ENCODE results near the gene MRPL58.

Gene MRPL58

GRCh38 chr17:74990581-74991105 is 21.8 kb upstream of the MRPL58 start:
- no peak for DNase-seq
- Histone ChIP-seq H3K9me3 (no peaks in the 10 kb centered on the region), H3K4me3 (no peak overlapping the region), H3K27me3 (no peaks in the 10 kb centered on the region), H3K36me3 (no peaks in the 10 kb centered on the region), H3K27ac (no peak overlapping the region), H3K4me1 (peaks cover 0 to 28% (median 19%) of the 10 kb centered on the region in 4 donors)
- intact Hi-C loops (cut with DNase I; ENCODE audit: low total_unique reads) = no loop called here
- TF ChIP-seq CTCF (IDR thresholded peaks at IDR 0.05) = no peak

DNA sequence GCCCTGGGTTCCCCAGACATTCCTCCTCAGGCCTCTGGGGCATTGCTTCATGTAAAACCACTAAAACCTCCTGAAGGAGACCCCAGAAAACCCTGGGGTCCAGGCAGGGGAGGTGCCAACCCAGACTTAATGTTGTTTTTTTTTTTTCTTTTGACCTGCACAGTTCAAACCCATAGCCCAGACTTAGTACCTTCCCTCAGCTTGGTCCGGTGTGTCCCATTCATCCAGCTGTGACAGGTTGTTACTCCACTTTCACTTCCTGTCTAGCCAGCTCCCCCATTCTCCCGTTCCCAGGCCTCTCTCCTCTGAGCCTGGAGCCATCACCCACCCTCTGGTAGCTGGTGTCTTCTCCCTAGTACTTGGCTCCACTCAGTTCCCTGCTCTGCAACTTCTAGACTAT is 20.2 kb upstream of the MRPL58 start:
- H3K4me1 ChIP-seq = peaks cover 0 to 23% (median 17%) of the 10 kb centered on the region in 4 donors
- intact Hi-C loops (cut with DNase I; ENCODE audit: low total_unique reads) = no loop called here
- H3K4me3 ChIP-seq = no peak overlapping the region
- DNase-seq = no peak
- H3K27me3 ChIP-seq = no peaks in the 10 kb centered on the region
- no peak for TF ChIP-seq CTCF (IDR thresholded peaks at IDR 0.05)
- H3K9me3 ChIP-seq = no peaks in the 10 kb centered on the region
- no peak overlapping the region for H3K27ac ChIP-seq
- no peaks in the 10 kb centered on the region for H3K36me3 ChIP-seq

DNA sequence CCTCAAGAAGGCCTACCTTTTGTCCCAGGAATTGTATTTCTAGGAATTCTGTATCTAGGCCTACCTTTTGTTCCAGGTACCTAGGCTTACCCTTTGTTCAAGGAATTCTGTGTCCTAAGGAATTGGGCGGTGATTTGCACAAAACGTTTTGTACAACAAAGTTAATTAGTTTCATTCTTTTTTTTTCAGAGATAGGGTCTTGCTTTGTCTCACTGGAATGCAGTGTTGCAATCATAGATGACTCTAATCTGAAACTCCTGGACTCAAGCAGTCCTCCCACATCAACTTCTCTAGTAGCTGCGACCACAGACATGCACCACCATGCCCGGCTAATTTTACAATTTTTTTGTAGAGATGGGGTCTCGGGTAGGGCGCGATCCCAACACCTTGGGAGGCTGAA is 18.0 kb upstream of the MRPL58 start:
- DNase-seq = no peak
- peaks cover 0 to 14% (median 7%) of the 10 kb centered on the region in 4 donors for H3K4me1 ChIP-seq
- H3K4me3 ChIP-seq = no peak overlapping the region
- no peaks in the 10 kb centered on the region for H3K9me3 ChIP-seq
- no peak for TF ChIP-seq CTCF (IDR thresholded peaks at IDR 0.05)
- no peaks in the 10 kb centered on the region for H3K27me3 ChIP-seq
- H3K36me3 ChIP-seq = peaks cover 0 to 3% (median 2%) of the 10 kb centered on the region in 3 donors
- H3K27ac ChIP-seq = no peak overlapping the region
- intact Hi-C loops (cut with DNase I; ENCODE audit: low total_unique reads) = no loop called here

GRCh38 chr17:74995847-74996246 is 16.6 kb upstream of the MRPL58 start:
- no peak for TF ChIP-seq CTCF (IDR thresholded peaks at IDR 0.05)
- Histone ChIP-seq H3K27me3 (no peaks in the 10 kb centered on the region), H3K9me3 (no peaks in the 10 kb centered on the region), H3K4me3 (no peak overlapping the region), H3K4me1 (peaks cover 0 to 3% (median 0%) of the 10 kb centered on the region in 4 donors), H3K27ac (no peak overlapping the region), H3K36me3 (peaks cover 0 to 14% (median 9%) of the 10 kb centered on the region in 3 donors)
- no peak for DNase-seq
- intact Hi-C loops (cut with DNase I; ENCODE audit: low total_unique reads) = no loop called here

GRCh38 chr17:74998783-74999182 is 13.7 kb upstream of the MRPL58 start:
- H3K9me3 ChIP-seq = no peaks in the 10 kb centered on the region
- peaks cover 26 to 43% (median 38%) of the 10 kb centered on the region in 3 donors for H3K36me3 ChIP-seq
- no peak overlapping the region for H3K27ac ChIP-seq
- no peak overlapping the region for H3K4me3 ChIP-seq
- DNase-seq = no peak
- intact Hi-C loops (cut with DNase I; ENCODE audit: low total_unique reads) = no loop called here
- TF ChIP-seq CTCF (IDR thresholded peaks at IDR 0.05) = no peak
- no peaks in the 10 kb centered on the region for H3K27me3 ChIP-seq
- no peaks in the 10 kb centered on the region for H3K4me1 ChIP-seq

GRCh38 chr17:74999523-74999922 is 12.9 kb upstream of the MRPL58 start:
- H3K4me3 ChIP-seq = no peak overlapping the region
- intact Hi-C loops (cut with DNase I; ENCODE audit: low total_unique reads) = no loop called here
- peaks cover 26 to 51% (median 42%) of the 10 kb centered on the region in 3 donors for H3K36me3 ChIP-seq
- H3K27me3 ChIP-seq = no peaks in the 10 kb centered on the region
- no peaks in the 10 kb centered on the region for H3K9me3 ChIP-seq
- no peak for DNase-seq
- no peak overlapping the region for H3K27ac ChIP-seq
- no peaks in the 10 kb centered on the region for H3K4me1 ChIP-seq
- TF ChIP-seq CTCF (IDR thresholded peaks at IDR 0.05) = no peak
